HCT116 (cell line): ENCODE data around the gene DENND5B.

Source experiments
- CEBPB ChIP-seq: IDR thresholded peaks from 2 replicates; pipeline ENCODE4 v1.6.1; 2012; ENCODE audit warnings: low read depth
- EGR1 ChIP-seq: IDR thresholded peaks from 2 replicates; pipeline ENCODE4 v1.6.1; 2012; ENCODE audit warnings: low read depth
- ELF1 ChIP-seq: IDR thresholded peaks from 2 replicates; pipeline ENCODE4 v1.6.1; 2012; ENCODE audit warnings: low read depth, borderline replicate concordance
- EZH2 ChIP-seq: fragments of 200-600 bp; sonication (generic); IDR thresholded peaks from 2 replicates; pipeline ENCODE4 v1.6.1; 2017; ENCODE audit warnings: antibody characterized with exemption, mixed run types
- JUND ChIP-seq: IDR thresholded peaks from 2 replicates; pipeline ENCODE4 v1.6.1; 2012
- POLR2A ChIP-seq: IDR thresholded peaks from 2 replicates; pipeline ENCODE4 v1.7.0; 2011; ENCODE audit warnings: borderline replicate concordance; ENCODE audit not compliant: insufficient read depth, insufficient read length; ENCODE audit errors: extremely low read depth
- POLR2AphosphoS5 ChIP-seq: IDR thresholded peaks from 2 replicates; pipeline ENCODE4 v1.6.1; 2011; ENCODE audit warnings: mild to moderate bottlenecking, low read depth, low read length, moderate library complexity
- SIN3A ChIP-seq: IDR thresholded peaks from 2 replicates; pipeline ENCODE4 v1.6.1; 2012; ENCODE audit warnings: low read depth
- SP1 ChIP-seq: IDR thresholded peaks from 2 replicates; pipeline ENCODE4 v1.6.1; 2012; ENCODE audit warnings: low read depth
- ZFX ChIP-seq: fragments of 450-650 bp; IDR thresholded peaks from 2 replicates; pipeline ENCODE4 v1.6.1; 2017
- TF ChIP-seq, protein P1 (sequence below), 3 experiments: fragments of 200-600 bp in 1 of 3; sonication (generic) in 1 of 3; IDR thresholded peaks in 2 of 3; conservative IDR thresholded peaks in 1 of 3; 2 replicates each; pipeline ENCODE4 v1.5.1; 2012 to 2017; ENCODE audit warnings: low read depth in 2 of 3, low read length in 2 of 3, antibody characterized with exemption in 1 of 3, borderline replicate concordance in 1 of 3, control low read depth in 1 of 3, mild to moderate bottlenecking in 1 of 3, mixed read lengths in 1 of 3, mixed run types in 1 of 3, moderate library complexity in 1 of 3; ENCODE audit not compliant: insufficient read depth in 1 of 3
- TF ChIP-seq, protein P2 (sequence below): IDR thresholded peaks from 2 replicates; pipeline ENCODE4 v1.6.1; 2012; ENCODE audit warnings: low read depth

GRCh38 chr12:31523306-31523705, 67.6 kb downstream of the DENND5B start:
- TF ChIP-seq ELF1 (no peak), EZH2 (no peak), ZFX (no peak), SP1 (no peak), POLR2A (no peak), JUND (no peak), SIN3A (no peak), POLR2AphosphoS5 (no peak), EGR1 (no peak), CEBPB (no peak)
- TF ChIP-seq, protein P1, sequence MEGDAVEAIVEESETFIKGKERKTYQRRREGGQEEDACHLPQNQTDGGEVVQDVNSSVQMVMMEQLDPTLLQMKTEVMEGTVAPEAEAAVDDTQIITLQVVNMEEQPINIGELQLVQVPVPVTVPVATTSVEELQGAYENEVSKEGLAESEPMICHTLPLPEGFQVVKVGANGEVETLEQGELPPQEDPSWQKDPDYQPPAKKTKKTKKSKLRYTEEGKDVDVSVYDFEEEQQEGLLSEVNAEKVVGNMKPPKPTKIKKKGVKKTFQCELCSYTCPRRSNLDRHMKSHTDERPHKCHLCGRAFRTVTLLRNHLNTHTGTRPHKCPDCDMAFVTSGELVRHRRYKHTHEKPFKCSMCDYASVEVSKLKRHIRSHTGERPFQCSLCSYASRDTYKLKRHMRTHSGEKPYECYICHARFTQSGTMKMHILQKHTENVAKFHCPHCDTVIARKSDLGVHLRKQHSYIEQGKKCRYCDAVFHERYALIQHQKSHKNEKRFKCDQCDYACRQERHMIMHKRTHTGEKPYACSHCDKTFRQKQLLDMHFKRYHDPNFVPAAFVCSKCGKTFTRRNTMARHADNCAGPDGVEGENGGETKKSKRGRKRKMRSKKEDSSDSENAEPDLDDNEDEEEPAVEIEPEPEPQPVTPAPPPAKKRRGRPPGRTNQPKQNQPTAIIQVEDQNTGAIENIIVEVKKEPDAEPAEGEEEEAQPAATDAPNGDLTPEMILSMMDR (IDR thresholded peaks at IDR 0.05 in 2 of 3, conservative IDR thresholded peaks at IDR 0.05 in 1 of 3; ENCODE audit: borderline replicate concordance in 1 of 3, insufficient read depth in 1 of 3, low read depth in 2 of 3, low read length in 2 of 3), result no peak
- TF ChIP-seq, protein P2, sequence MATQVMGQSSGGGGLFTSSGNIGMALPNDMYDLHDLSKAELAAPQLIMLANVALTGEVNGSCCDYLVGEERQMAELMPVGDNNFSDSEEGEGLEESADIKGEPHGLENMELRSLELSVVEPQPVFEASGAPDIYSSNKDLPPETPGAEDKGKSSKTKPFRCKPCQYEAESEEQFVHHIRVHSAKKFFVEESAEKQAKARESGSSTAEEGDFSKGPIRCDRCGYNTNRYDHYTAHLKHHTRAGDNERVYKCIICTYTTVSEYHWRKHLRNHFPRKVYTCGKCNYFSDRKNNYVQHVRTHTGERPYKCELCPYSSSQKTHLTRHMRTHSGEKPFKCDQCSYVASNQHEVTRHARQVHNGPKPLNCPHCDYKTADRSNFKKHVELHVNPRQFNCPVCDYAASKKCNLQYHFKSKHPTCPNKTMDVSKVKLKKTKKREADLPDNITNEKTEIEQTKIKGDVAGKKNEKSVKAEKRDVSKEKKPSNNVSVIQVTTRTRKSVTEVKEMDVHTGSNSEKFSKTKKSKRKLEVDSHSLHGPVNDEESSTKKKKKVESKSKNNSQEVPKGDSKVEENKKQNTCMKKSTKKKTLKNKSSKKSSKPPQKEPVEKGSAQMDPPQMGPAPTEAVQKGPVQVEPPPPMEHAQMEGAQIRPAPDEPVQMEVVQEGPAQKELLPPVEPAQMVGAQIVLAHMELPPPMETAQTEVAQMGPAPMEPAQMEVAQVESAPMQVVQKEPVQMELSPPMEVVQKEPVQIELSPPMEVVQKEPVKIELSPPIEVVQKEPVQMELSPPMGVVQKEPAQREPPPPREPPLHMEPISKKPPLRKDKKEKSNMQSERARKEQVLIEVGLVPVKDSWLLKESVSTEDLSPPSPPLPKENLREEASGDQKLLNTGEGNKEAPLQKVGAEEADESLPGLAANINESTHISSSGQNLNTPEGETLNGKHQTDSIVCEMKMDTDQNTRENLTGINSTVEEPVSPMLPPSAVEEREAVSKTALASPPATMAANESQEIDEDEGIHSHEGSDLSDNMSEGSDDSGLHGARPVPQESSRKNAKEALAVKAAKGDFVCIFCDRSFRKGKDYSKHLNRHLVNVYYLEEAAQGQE, result no peak
